GM12872 (cell line): ENCODE results near the gene EMILIN1.

ENCODE experiments used
- CTCF ChIP-seq: IDR thresholded peaks from 3 replicates; pipeline ENCODE4 v1.5.1; 2011; ENCODE audit warnings: low read depth, mild to moderate bottlenecking, low read length, moderate library complexity; ENCODE audit not compliant: insufficient read depth

The EMILIN1 gene

GRCh38 chr2:27070653-27071276 is 7.7 kb upstream of the EMILIN1 start:
- TF ChIP-seq CTCF: no peak

- no peak for TF ChIP-seq CTCF
Measured at GRCh38 chr2:27071277-27071989, 7.0 kb upstream of the EMILIN1 start, which contains the start of gene OST4. TSS of gene OST4 (minus strand) at chr2:27071654.

- no peak for TF ChIP-seq CTCF
Measured at GRCh38 chr2:27071990-27072830, 6.2 kb upstream of the EMILIN1 start.

- TF ChIP-seq CTCF: no peak
Measured at GRCh38 chr2:27072920-27073319, 5.5 kb upstream of the EMILIN1 start.

- TF ChIP-seq CTCF: no peak
Measured at GRCh38 chr2:27073782-27074181, 4.6 kb upstream of the EMILIN1 start.

GRCh38 chr2:27074738-27075565 is 3.5 kb upstream of the EMILIN1 start:
- no peak for TF ChIP-seq CTCF
